Hepatocyte (in vitro differentiated cells): ENCODE measurements around the gene RPS6KA2. TPM values are rescaled to one million over a fixed set of nuclear protein-coding genes. Genes with fewer than 3 reads are reported as not detected.

Source experiments
- DNase-seq: peaks from one replicate; pipeline ENCODE4 v3.0.0-alpha.2; 2016; ENCODE audit warnings: low spot score
- H2AFZ ChIP-seq: fragments of 200-600 bp; sonication (generic); 2 replicates; pipeline ENCODE4 v1.6.0; 2016; ENCODE audit warnings: antibody characterized with exemption, mild to moderate bottlenecking
- H3K27ac ChIP-seq: fragments of 200-600 bp; sonication (generic); 2 replicates; pipeline ENCODE4 v1.5.1; 2016; ENCODE audit warnings: mild to moderate bottlenecking
- H3K27me3 ChIP-seq: fragments of 200-600 bp; sonication (generic); 2 replicates; pipeline ENCODE4 v1.6.1; 2016
- H3K36me3 ChIP-seq: fragments of 200-600 bp; sonication (generic); replicated peaks from 2 replicates; pipeline ENCODE4 v1.5.1; 2016; ENCODE audit warnings: low read depth; ENCODE audit not compliant: insufficient read depth
- H3K4me1 ChIP-seq: fragments of 200-600 bp; sonication (generic); 2 replicates; pipeline ENCODE4 v1.5.1; 2016; ENCODE audit warnings: mild to moderate bottlenecking, moderate library complexity; ENCODE audit not compliant: insufficient read depth
- H3K4me2 ChIP-seq: fragments of 200-600 bp; sonication (generic); 2 replicates; pipeline ENCODE4 v1.6.0; 2016
- H3K4me3 ChIP-seq: fragments of 200-600 bp; sonication (generic); 2 replicates; pipeline ENCODE4 v1.5.1; 2016; ENCODE audit warnings: mild to moderate bottlenecking
- H3K79me2 ChIP-seq: fragments of 200-600 bp; sonication (generic); 2 replicates; pipeline ENCODE4 v1.6.0; 2017; ENCODE audit warnings: mild to moderate bottlenecking
- H3K9me2 ChIP-seq: fragments of 200-600 bp; sonication (generic); replicated peaks from 2 replicates; pipeline ENCODE4 v1.6.0; 2017; ENCODE audit warnings: mild to moderate bottlenecking; ENCODE audit not compliant: insufficient read depth
- H3K9me3 ChIP-seq: fragments of 200-600 bp; sonication (generic); 2 replicates; pipeline ENCODE4 v1.5.1; 2016; ENCODE audit warnings: low read depth, mild to moderate bottlenecking
- H4K20me1 ChIP-seq: fragments of 200-600 bp; sonication (generic); 2 replicates; pipeline ENCODE4 v1.6.0; 2016; ENCODE audit warnings: mild to moderate bottlenecking; ENCODE audit not compliant: insufficient read depth, poor library complexity, severe bottlenecking
- CTCF ChIP-seq: fragments of 200-600 bp; sonication (generic); IDR thresholded peaks from 2 replicates; pipeline ENCODE4 v1.5.1; 2016; ENCODE audit warnings: antibody characterized with exemption, mild to moderate bottlenecking; ENCODE audit not compliant: poor library complexity
- EZH2 ChIP-seq: fragments of 200-600 bp; sonication (generic); IDR thresholded peaks from 2 replicates; pipeline ENCODE4 v1.6.1; 2016; ENCODE audit warnings: antibody characterized with exemption, mild to moderate bottlenecking, borderline replicate concordance
- EZH2phosphoT487 ChIP-seq: fragments of 200-600 bp; sonication (generic); IDR thresholded peaks from one replicate; pipeline ENCODE4 v1.6.1; 2018; ENCODE audit warnings: antibody characterized with exemption, mild to moderate bottlenecking, low read depth, moderate library complexity; ENCODE audit not compliant: unreplicated experiment, severe bottlenecking
- WGBS: methylation state at CpG from one replicate; pipeline ENCODE4 v1.1.6; 2016; ENCODE audit warnings: low lambda C conversion rate; ENCODE audit errors: missing lambda C conversion rate; 5-methylcytosine and 5-hydroxymethylcytosine counted together
- polyA plus RNA-seq: library from polyadenylated mRNA; unstranded; fragments of >200 nt; fragmentation: Nextera tagmentation; extraction: Ambion mirVana; gene quantifications from 2 replicates; pipeline ENCODE4 v1.2.1, GENCODE V29; 2016
- total RNA-seq: library from RNA; depleted of rRNA; stranded (reverse); fragments of >200 nt; gene quantifications from 2 replicates; pipeline ENCODE4 v1.2.3, GENCODE V29; 2014

The RPS6KA2 gene
- total and polyA plus RNA-seq, 2 experiments from 2014 or later, result 27.7 to 29.2 TPM

GRCh38 chr6:166463359-166464067 is 163.5 kb downstream of the RPS6KA2 start:
- Histone ChIP-seq H4K20me1 (no peaks in the 10 kb centered on the region), H3K79me2 (no peaks in the 10 kb centered on the region), H3K9me2 (no peaks in the 10 kb centered on the region), H3K4me2 (no peak overlapping the region), H3K27ac (no peak overlapping the region), H3K27me3 (no peaks in the 10 kb centered on the region), H3K36me3 (no peaks in the 10 kb centered on the region), H3K4me1 (peaks cover 9% of the 10 kb centered on the region), H3K4me3 (no peak overlapping the region), H2AFZ (no peak overlapping the region), H3K9me3 (no peaks in the 10 kb centered on the region)
- WGBS, result 96% methylated on average over 23 of the region's 23 CpGs
- DNase-seq, result no peak
- no peak for TF ChIP-seq CTCF
- no peak for TF ChIP-seq EZH2phosphoT487
- no peak for TF ChIP-seq EZH2

GRCh38 chr6:166462461-166463135 is 164.5 kb downstream of the RPS6KA2 start:
- WGBS, result 92% methylated on average over 25 of the region's 25 CpGs
- Histone ChIP-seq H3K4me1 (peaks cover 9% of the 10 kb centered on the region), H3K4me2 (no peak overlapping the region), H3K36me3 (no peaks in the 10 kb centered on the region), H4K20me1 (no peaks in the 10 kb centered on the region), H3K9me2 (no peaks in the 10 kb centered on the region), H3K27ac (no peak overlapping the region), H3K27me3 (no peaks in the 10 kb centered on the region), H3K4me3 (no peak overlapping the region), H2AFZ (no peak overlapping the region), H3K9me3 (no peaks in the 10 kb centered on the region), H3K79me2 (no peaks in the 10 kb centered on the region)
- TF ChIP-seq CTCF, result no peak
- TF ChIP-seq EZH2phosphoT487, result no peak
- TF ChIP-seq EZH2, result no peak
- no peak for DNase-seq

GRCh38 chr6:166461821-166462460 is 165.1 kb downstream of the RPS6KA2 start:
- Histone ChIP-seq H4K20me1 (no peaks in the 10 kb centered on the region), H3K27ac (no peak overlapping the region), H3K36me3 (no peaks in the 10 kb centered on the region), H3K4me2 (no peak overlapping the region), H2AFZ (no peak overlapping the region), H3K4me3 (no peak overlapping the region), H3K9me3 (no peaks in the 10 kb centered on the region), H3K79me2 (no peaks in the 10 kb centered on the region), H3K4me1 (peaks cover 9% of the 10 kb centered on the region), H3K27me3 (no peaks in the 10 kb centered on the region), H3K9me2 (no peaks in the 10 kb centered on the region)
- TF ChIP-seq CTCF (no peak), EZH2phosphoT487 (no peak), EZH2 (no peak)
- DNase-seq, result no peak
- WGBS, result 99% methylated on average over 9 of the region's 9 CpGs
